ENCODE results near the gene COTL1. TPM values are rescaled to one million over a fixed set of nuclear protein-coding genes. Genes with fewer than 3 reads are reported as not detected.

COTL1 gene
- total and polyA plus RNA-seq, 2 donors from 2014 or later = 122 to 136 TPM

DNA sequence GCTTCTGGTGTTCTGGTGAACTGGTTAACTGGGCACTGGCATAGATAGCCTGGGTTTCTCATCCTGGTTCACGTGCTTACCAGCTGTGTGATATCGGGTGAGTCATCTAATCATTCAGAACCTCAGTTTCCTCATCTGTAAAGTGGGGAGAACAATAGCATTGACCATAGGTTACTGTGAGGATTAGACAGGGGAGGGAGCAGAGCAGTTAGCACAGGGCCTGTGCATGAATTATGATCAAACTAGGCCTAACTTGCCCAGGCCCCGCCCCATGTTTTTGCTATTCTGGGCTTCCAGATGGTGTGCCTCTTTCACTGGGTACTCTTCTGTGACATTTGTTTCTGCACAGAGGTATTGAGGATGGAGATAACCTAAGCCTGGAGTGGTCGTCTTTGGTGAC is 25.8 kb upstream of the COTL1 start:
- H3K4me1 ChIP-seq (ENCODE audit: control insufficient read depth in 2 of 3, insufficient read depth in 2 of 3, low read depth in 1 of 3, low read length in 3 of 3) = peaks cover 0 to 21% (median 15%) of the 10 kb centered on the region in 3 donors
- H3K9ac ChIP-seq (ENCODE audit: low read length in 3 of 3) = no peak overlapping the region
- FAIRE-seq (no peak), DNase-seq (no peak)
- no peaks in the 10 kb centered on the region for H3K9me3 ChIP-seq (ENCODE audit: control insufficient read depth in 2 of 3, insufficient read depth in 1 of 3, low read length in 3 of 3)
- intact Hi-C loops (cut with DNase I) = no loop called here
- no peaks in the 10 kb centered on the region for H3K27me3 ChIP-seq (ENCODE audit: control insufficient read depth, insufficient read depth, low read length)
- no peak overlapping the region for H3K4me3 ChIP-seq (ENCODE audit: low read length in 3 of 3)
- TF ChIP-seq, protein P1, sequence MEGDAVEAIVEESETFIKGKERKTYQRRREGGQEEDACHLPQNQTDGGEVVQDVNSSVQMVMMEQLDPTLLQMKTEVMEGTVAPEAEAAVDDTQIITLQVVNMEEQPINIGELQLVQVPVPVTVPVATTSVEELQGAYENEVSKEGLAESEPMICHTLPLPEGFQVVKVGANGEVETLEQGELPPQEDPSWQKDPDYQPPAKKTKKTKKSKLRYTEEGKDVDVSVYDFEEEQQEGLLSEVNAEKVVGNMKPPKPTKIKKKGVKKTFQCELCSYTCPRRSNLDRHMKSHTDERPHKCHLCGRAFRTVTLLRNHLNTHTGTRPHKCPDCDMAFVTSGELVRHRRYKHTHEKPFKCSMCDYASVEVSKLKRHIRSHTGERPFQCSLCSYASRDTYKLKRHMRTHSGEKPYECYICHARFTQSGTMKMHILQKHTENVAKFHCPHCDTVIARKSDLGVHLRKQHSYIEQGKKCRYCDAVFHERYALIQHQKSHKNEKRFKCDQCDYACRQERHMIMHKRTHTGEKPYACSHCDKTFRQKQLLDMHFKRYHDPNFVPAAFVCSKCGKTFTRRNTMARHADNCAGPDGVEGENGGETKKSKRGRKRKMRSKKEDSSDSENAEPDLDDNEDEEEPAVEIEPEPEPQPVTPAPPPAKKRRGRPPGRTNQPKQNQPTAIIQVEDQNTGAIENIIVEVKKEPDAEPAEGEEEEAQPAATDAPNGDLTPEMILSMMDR (IDR thresholded peaks at IDR 0.05; ENCODE audit: borderline replicate concordance, extremely low read depth, insufficient read depth) = no peak
- H3K36me3 ChIP-seq (ENCODE audit: control insufficient read depth in 2 of 3, insufficient read depth in 3 of 3, low read length in 3 of 3) = no peaks in the 10 kb centered on the region
- peak overlapping the region in 1 of 2 donors; percentile 20 for H3K27ac ChIP-seq (ENCODE audit: low read depth in 2 of 2, low read length in 2 of 2)

DNA sequence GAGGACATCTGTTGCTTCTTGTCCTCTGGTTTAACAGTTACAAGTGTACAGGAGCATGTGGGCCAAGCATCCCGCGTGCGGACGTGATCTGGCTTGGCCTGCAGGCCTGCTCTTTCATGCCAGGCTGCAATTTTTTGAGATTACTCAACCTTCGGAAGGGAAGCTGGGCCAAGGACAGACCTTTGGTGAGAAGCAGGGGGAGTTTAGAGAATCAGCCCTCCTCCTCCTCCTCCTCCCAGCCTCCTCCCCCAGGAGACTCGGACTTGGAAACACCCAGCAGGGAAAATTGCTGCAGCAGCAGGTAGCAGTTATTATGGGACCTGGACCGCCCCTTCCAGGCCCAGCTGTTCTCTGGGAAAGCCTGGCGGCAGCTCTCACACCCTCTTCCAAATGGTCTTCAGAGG is 25.3 kb upstream of the COTL1 start:
- FAIRE-seq (no peak), DNase-seq (peak in 4 of 5 donors; percentile 20 to 92 (median 56))
- TF ChIP-seq, protein P1 (IDR thresholded peaks at IDR 0.05; ENCODE audit: borderline replicate concordance, extremely low read depth, insufficient read depth) = no peak
- intact Hi-C loops (cut with DNase I) = no loop called here
- H3K9me3 ChIP-seq (ENCODE audit: control insufficient read depth in 2 of 3, insufficient read depth in 1 of 3, low read length in 3 of 3) = no peaks in the 10 kb centered on the region
- no peak overlapping the region for H3K4me3 ChIP-seq (ENCODE audit: low read length in 3 of 3)
- no peak overlapping the region for H3K9ac ChIP-seq (ENCODE audit: low read length in 3 of 3)
- no peaks in the 10 kb centered on the region for H3K27me3 ChIP-seq (ENCODE audit: control insufficient read depth, insufficient read depth, low read length)
- no peaks in the 10 kb centered on the region for H3K36me3 ChIP-seq (ENCODE audit: control insufficient read depth in 2 of 3, insufficient read depth in 3 of 3, low read length in 3 of 3)
- H3K4me1 ChIP-seq (ENCODE audit: control insufficient read depth in 2 of 3, insufficient read depth in 2 of 3, low read depth in 1 of 3, low read length in 3 of 3) = peaks cover 0 to 21% (median 17%) of the 10 kb centered on the region in 3 donors
- peak overlapping the region in 1 of 2 donors; percentile 20 for H3K27ac ChIP-seq (ENCODE audit: low read depth in 2 of 2, low read length in 2 of 2)

DNA sequence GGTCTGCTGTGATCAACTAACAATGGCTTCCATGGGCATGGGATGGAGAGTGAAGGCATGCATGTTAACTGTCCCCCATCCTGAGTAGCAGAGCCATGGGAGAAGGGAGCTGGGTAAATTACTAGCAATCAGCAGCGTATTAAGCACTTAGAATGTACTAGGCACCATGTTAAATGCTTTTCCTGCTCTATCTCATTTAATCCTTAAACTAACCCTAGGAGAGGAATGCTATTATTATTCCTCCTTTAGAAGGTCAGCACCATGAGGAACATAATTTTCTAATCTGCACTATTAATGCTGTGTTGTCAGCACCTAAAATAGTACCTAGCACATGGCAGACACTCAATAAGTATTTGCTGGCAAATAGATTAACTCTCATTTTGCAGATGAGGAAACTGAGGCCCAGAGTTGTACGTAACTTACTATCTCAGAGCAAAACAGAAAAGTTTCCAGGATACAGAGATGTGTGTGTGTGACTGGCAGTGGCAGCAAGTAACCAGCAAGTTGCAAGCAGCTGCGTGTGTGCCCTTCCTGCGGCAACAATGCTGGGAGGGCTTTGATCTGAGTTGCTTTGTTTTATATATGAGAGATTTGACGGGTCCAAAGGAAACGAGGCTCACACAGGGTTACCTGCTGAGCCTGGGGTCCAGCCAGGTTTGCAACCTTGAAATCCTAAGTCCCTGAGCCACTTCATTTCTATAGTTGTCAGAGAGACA is 23.9 kb upstream of the COTL1 start:
- H3K9ac ChIP-seq (ENCODE audit: low read length in 3 of 3) = no peak overlapping the region
- H3K4me3 ChIP-seq (ENCODE audit: low read length in 3 of 3) = no peak overlapping the region
- H3K9me3 ChIP-seq (ENCODE audit: control insufficient read depth in 2 of 3, insufficient read depth in 1 of 3, low read length in 3 of 3) = no peaks in the 10 kb centered on the region
- DNase-seq = no peak
- H3K27me3 ChIP-seq (ENCODE audit: control insufficient read depth, insufficient read depth, low read length) = no peaks in the 10 kb centered on the region
- TF ChIP-seq, protein P1 (IDR thresholded peaks at IDR 0.05; ENCODE audit: borderline replicate concordance, extremely low read depth, insufficient read depth) = no peak
- no peak overlapping the region for H3K27ac ChIP-seq (ENCODE audit: low read depth in 2 of 2, low read length in 2 of 2)
- FAIRE-seq = no peak
- intact Hi-C loops (cut with DNase I) = no loop called here
- no peaks in the 10 kb centered on the region for H3K36me3 ChIP-seq (ENCODE audit: control insufficient read depth in 2 of 3, insufficient read depth in 3 of 3, low read length in 3 of 3)
- H3K4me1 ChIP-seq (ENCODE audit: control insufficient read depth in 2 of 3, insufficient read depth in 2 of 3, low read depth in 1 of 3, low read length in 3 of 3) = peaks cover 0 to 15% (median 11%) of the 10 kb centered on the region in 3 donors

All from kidney (tissue), 14 donors.